AG20443 (cell line): ENCODE measurements around the gene ALS2CL.

Experiments used
- DNase-seq: peaks from one replicate; pipeline ENCODE4 v3.0.0; 2012; ENCODE audit warnings: low spot score, mixed read lengths

Gene ALS2CL

GRCh38 chr3:46677411-46677726 lies 16.1 kb downstream of the ALS2CL start:
- no peak for DNase-seq

GRCh38 chr3:46676601-46677410 lies 16.7 kb downstream of the ALS2CL start:
- DNase-seq = no peak

- DNase-seq = peak; percentile 74
Measured at GRCh38 chr3:46675843-46676567, 17.5 kb downstream of the ALS2CL start.

GRCh38 chr3:46675426-46675825 lies 18.1 kb downstream of the ALS2CL start:
- DNase-seq = no peak

GRCh38 chr3:46674031-46674845 lies 19.2 kb downstream of the ALS2CL start:
- no peak for DNase-seq

- no peak for DNase-seq
Measured at GRCh38 chr3:46673151-46674030, 20.1 kb downstream of the ALS2CL start.

GRCh38 chr3:46672349-46672695 lies 21.2 kb downstream of the ALS2CL start:
- no peak for DNase-seq

GRCh38 chr3:46671541-46672348 lies 21.7 kb downstream of the ALS2CL start:
- DNase-seq = no peak

- no peak for DNase-seq
Measured at GRCh38 chr3:46670891-46671427, 22.5 kb downstream of the ALS2CL start.

GRCh38 chr3:46670000-46670890 lies 23.2 kb downstream of the ALS2CL start:
- no peak for DNase-seq

- no peak for DNase-seq
Measured at GRCh38 chr3:46669191-46669999, 24.1 kb downstream of the ALS2CL start.

GRCh38 chr3:46668591-46668990 lies 24.9 kb downstream of the ALS2CL start:
- no peak for DNase-seq

GRCh38 chr3:46668116-46668515 lies 25.4 kb downstream of the ALS2CL start:
- no peak for DNase-seq

- no peak for DNase-seq
Measured at GRCh38 chr3:46667657-46668056, 25.8 kb downstream of the ALS2CL start.

GRCh38 chr3:46667061-46667621 lies 26.3 kb downstream of the ALS2CL start:
- DNase-seq = no peak

- DNase-seq = no peak
Measured at GRCh38 chr3:46666453-46666845, 27.0 kb downstream of the ALS2CL start.

GRCh38 chr3:46665763-46666452 lies 27.6 kb downstream of the ALS2CL start:
- no peak for DNase-seq
